Activated naive CD4-positive, alpha-beta T cell treated with anti-CD3 and anti-CD28 coated beads, Interleukin-2, amount 10 ng/mL, durations not matched to agents 7 days and 5 days (primary cell): ENCODE results near the gene MAPK12.
A peak's percentile ranks its signal among the peaks of the same experiment; 100 is the strongest.

Source experiments
- CTCF ChIA-PET: fragments of 350-600 bp; sonication (Branson Sonifier 250); formaldehyde crosslinking; loops from one replicate; lab custom pipeline; 2021; ENCODE audit warnings: antibody characterized with exemption; lab: Charles Lee
- DNase-seq: peaks from one replicate; pipeline ENCODE4 v3.0.0-alpha.2; 2020
- H3K27ac Mint-ChIP-seq: one replicate; pipeline ENCODE4 v1.8.0; 2021; ENCODE audit warnings: mild to moderate bottlenecking, moderate library complexity, mixed read lengths
- H3K27me3 Mint-ChIP-seq: one replicate; pipeline ENCODE4 v1.8.0; 2021; ENCODE audit warnings: mild to moderate bottlenecking, mixed read lengths
- H3K36me3 Mint-ChIP-seq: one replicate; pipeline ENCODE4 v1.8.0; 2021; ENCODE audit warnings: mixed read lengths
- H3K4me1 Mint-ChIP-seq: one replicate; pipeline ENCODE4 v1.8.0; 2021; ENCODE audit warnings: mixed read lengths
- H3K4me3 Mint-ChIP-seq: one replicate; pipeline ENCODE4 v1.8.0; 2021; ENCODE audit warnings: mild to moderate bottlenecking, moderate library complexity, mixed read lengths
- H3K9me3 Mint-ChIP-seq: one replicate; pipeline ENCODE4 v1.8.0; 2021; ENCODE audit warnings: mixed read lengths

The MAPK12 gene

GRCh38 chr22:50303848-50304527 is 42.5 kb upstream of the MAPK12 start:
- H3K4me1 Mint-ChIP-seq: peaks cover 21% of the 10 kb centered on the region
- no peaks in the 10 kb centered on the region for H3K36me3 Mint-ChIP-seq
- CTCF ChIA-PET: interaction anchor here (1.6 kb wide), 1 partner anchor 16 kb away, joined by 4 read pairs; no protein-coding TSS in a partner anchor
- no peak overlapping the region for H3K27ac Mint-ChIP-seq
- no peak overlapping the region for H3K4me3 Mint-ChIP-seq
- no peaks in the 10 kb centered on the region for H3K9me3 Mint-ChIP-seq
- DNase-seq: peak; percentile 34
- H3K27me3 Mint-ChIP-seq: peaks cover 84% of the 10 kb centered on the region

- H3K4me3 Mint-ChIP-seq: no peak overlapping the region
- no peaks in the 10 kb centered on the region for H3K36me3 Mint-ChIP-seq
- H3K27ac Mint-ChIP-seq: no peak overlapping the region
- CTCF ChIA-PET: no interaction called here
- H3K4me1 Mint-ChIP-seq: peaks cover 17% of the 10 kb centered on the region
- H3K27me3 Mint-ChIP-seq: peaks cover 84% of the 10 kb centered on the region
- no peak for DNase-seq
- H3K9me3 Mint-ChIP-seq: no peaks in the 10 kb centered on the region
Measured at GRCh38 chr22:50303515-50303847, 42.0 kb upstream of the MAPK12 start.

GRCh38 chr22:50302564-50302963 is 41.1 kb upstream of the MAPK12 start:
- no peak overlapping the region for H3K27ac Mint-ChIP-seq

GRCh38 chr22:50302041-50302541 is 40.6 kb upstream of the MAPK12 start:
- Mint-ChIP-seq H3K27ac (no peak overlapping the region), H3K36me3 (no peaks in the 10 kb centered on the region), H3K4me1 (peaks cover 15% of the 10 kb centered on the region), H3K4me3 (no peak overlapping the region), H3K9me3 (no peaks in the 10 kb centered on the region), H3K27me3 (peaks cover 88% of the 10 kb centered on the region)
- CTCF ChIA-PET: interaction anchor here (1.3 kb wide), 1 partner anchor 26 kb away, joined by 5 read pairs; no protein-coding TSS in a partner anchor
- DNase-seq: no peak

More at GRCh38 chr22:50302564-50302963, 41.1 kb upstream of the MAPK12 start:
- no peak for DNase-seq
- Mint-ChIP-seq H3K36me3 (no peaks in the 10 kb centered on the region), H3K4me3 (no peak overlapping the region), H3K27me3 (peaks cover 84% of the 10 kb centered on the region), H3K4me1 (peaks cover 15% of the 10 kb centered on the region), H3K9me3 (no peaks in the 10 kb centered on the region)
- CTCF ChIA-PET: interaction anchor here (1.3 kb wide), 1 partner anchor 26 kb away, joined by 5 read pairs; no protein-coding TSS in a partner anchor

GRCh38 chr22:50301581-50301991 is 40.1 kb upstream of the MAPK12 start:
- peaks cover 15% of the 10 kb centered on the region for H3K4me1 Mint-ChIP-seq

DNA sequence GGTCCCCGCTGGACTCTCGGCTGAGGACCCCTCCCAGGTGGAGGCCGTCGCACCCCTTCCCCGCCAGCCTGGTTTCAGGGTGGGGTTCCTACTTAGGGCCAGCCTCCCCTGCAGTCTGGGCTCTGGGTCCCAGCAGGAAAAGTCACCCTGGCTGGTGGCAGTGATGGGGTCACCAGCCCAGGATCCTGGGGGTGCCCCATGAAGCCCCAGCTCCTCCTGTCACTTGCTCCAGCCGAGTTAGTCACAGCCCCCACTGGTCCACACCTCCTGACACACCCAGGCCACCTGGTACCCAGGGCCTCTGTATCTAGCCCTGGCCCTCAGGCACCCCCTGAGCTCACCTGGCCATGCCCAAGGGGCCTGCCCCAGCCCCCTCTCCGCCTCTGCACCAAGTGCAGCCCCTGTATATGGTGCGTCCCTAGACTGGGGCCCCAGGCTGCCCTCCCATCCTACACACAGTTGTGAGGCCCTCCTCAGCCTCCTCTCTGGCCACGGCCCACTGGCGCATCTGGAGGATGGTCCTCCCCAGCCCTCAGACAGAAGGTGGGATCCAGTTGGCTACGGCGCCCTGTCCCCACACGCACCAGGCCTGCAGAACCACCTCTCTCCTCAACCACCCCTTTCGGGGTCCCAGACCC is 39.3 kb upstream of the MAPK12 start:
- peaks cover 82% of the 10 kb centered on the region for H3K27me3 Mint-ChIP-seq
- peaks cover 9% of the 10 kb centered on the region for H3K4me1 Mint-ChIP-seq
- DNase-seq: no peak
- CTCF ChIA-PET: no interaction called here
- H3K4me3 Mint-ChIP-seq: no peak overlapping the region
- no peak overlapping the region for H3K27ac Mint-ChIP-seq
- H3K9me3 Mint-ChIP-seq: no peaks in the 10 kb centered on the region
- no peaks in the 10 kb centered on the region for H3K36me3 Mint-ChIP-seq

More at GRCh38 chr22:50301581-50301991, 40.1 kb upstream of the MAPK12 start:
- H3K27ac Mint-ChIP-seq: no peak overlapping the region
- H3K4me3 Mint-ChIP-seq: no peak overlapping the region
- CTCF ChIA-PET: no interaction called here
- H3K36me3 Mint-ChIP-seq: no peaks in the 10 kb centered on the region
- H3K9me3 Mint-ChIP-seq: no peaks in the 10 kb centered on the region
- H3K27me3 Mint-ChIP-seq: peaks cover 85% of the 10 kb centered on the region
- DNase-seq: no peak

DNA sequence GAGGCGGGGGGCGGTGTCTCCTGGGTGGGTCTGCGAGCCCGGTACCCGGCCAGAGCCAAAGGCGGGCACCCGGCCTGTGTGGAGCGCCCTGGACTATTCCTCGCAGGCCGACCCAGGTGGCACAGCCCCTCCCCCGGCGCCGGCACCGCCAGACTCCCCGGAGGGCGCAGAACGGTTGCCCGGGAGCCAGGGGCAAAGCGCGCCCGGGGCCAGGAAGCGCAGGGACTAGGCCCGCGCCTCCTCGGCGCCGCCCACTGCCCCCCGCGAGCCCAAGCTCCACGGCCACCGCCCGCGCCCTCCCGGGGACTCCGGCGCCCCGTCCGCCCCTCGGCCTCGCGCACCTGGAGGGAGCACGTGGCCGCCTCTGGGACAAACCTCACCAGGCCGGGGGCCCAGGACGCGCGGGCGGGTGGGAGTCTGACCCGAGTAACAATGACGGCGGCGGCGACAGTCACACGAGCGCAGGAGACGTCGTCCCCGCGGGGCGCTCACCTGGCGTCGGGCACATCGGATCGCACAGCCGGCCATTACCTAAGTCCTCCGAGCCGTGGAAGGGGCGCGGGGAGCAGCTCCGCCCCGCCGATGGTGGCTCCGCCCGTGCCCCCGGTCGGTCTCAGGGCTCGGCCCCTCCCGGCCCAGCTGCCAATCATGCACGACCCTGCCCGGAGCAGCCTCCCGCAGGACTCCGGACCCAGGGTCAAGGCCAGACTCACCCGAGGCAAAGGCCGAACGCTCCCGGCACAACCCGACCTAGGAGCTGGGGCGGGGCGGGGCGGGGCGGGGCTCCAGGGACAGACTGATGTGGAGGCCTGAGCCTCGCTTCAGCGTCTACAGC is 38.5 kb upstream of the MAPK12 start:
- CTCF ChIA-PET: no interaction called here
- Mint-ChIP-seq H3K27me3 (peaks cover 75% of the 10 kb centered on the region), H3K4me3 (no peak overlapping the region), H3K4me1 (peaks cover 8% of the 10 kb centered on the region), H3K27ac (no peak overlapping the region), H3K9me3 (no peaks in the 10 kb centered on the region), H3K36me3 (no peaks in the 10 kb centered on the region)
- DNase-seq: no peak

DNA sequence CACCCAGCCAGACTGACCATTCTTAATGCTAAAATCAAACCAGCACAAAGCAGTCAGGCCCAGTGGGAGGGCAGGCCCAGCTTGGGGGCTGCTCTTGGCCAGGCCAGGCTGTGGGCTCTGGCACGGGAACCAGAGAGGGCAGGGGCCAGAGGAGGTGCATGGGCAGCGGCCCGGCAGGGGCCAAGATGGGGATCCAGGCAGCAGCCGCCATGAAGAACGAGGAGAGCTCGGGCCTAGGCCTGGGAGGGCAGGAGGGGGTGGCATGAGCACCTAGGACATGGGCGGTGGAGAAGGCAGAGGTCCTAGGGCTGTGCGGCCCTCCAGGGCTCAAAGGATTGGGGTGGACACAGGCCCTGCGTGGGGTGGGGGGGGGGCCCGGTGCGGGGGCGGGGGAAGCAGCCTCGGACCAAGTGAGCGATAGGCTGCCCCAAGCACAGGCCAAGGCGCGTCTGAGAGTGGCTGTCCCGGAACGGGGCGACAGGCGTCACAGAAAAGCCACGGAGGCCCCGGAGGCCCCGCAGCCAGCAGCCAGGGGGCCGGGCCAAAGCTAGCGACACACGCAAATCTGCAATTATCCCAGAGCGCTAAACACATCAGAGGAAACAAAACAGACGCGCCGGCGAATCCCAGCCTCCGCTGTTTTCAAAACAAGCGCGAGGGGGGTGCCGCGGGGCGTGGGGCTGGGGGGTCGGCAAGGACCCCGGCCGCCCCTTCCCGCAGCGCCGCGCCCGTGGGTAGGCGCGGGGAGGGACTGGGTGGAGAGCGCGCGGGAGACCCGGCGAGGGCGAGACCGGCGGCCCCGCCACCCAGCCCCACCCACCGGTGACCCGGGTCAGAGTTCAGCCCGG is 37.7 kb upstream of the MAPK12 start:
- H3K9me3 Mint-ChIP-seq: no peaks in the 10 kb centered on the region
- CTCF ChIA-PET: no interaction called here
- H3K4me3 Mint-ChIP-seq: no peak overlapping the region
- H3K27ac Mint-ChIP-seq: no peak overlapping the region
- H3K27me3 Mint-ChIP-seq: peaks cover 75% of the 10 kb centered on the region
- DNase-seq: no peak
- peaks cover 5% of the 10 kb centered on the region for H3K4me1 Mint-ChIP-seq
- no peaks in the 10 kb centered on the region for H3K36me3 Mint-ChIP-seq

GRCh38 chr22:50298266-50298637 is 36.8 kb upstream of the MAPK12 start:
- CTCF ChIA-PET: no interaction called here
- Mint-ChIP-seq H3K4me1 (peaks cover 8% of the 10 kb centered on the region), H3K36me3 (no peaks in the 10 kb centered on the region)

GRCh38 chr22:50297510-50298265 is 36.2 kb upstream of the MAPK12 start:
- no peak for DNase-seq
- peaks cover 73% of the 10 kb centered on the region for H3K27me3 Mint-ChIP-seq
- peaks cover 2% of the 10 kb centered on the region for H3K36me3 Mint-ChIP-seq
- CTCF ChIA-PET: no interaction called here
- peaks cover 11% of the 10 kb centered on the region for H3K4me1 Mint-ChIP-seq
- no peak overlapping the region for H3K27ac Mint-ChIP-seq
- no peak overlapping the region for H3K4me3 Mint-ChIP-seq
- no peaks in the 10 kb centered on the region for H3K9me3 Mint-ChIP-seq

More at GRCh38 chr22:50298266-50298637, 36.8 kb upstream of the MAPK12 start:
- Mint-ChIP-seq H3K27ac (no peak overlapping the region), H3K9me3 (no peaks in the 10 kb centered on the region), H3K4me3 (no peak overlapping the region), H3K27me3 (peaks cover 73% of the 10 kb centered on the region)
- no peak for DNase-seq

GRCh38 chr22:50296658-50297490 is 35.4 kb upstream of the MAPK12 start:
- CTCF ChIA-PET: no interaction called here
- Mint-ChIP-seq H3K27ac (no peak overlapping the region), H3K4me3 (no peak overlapping the region), H3K27me3 (peaks cover 73% of the 10 kb centered on the region), H3K4me1 (peaks cover 20% of the 10 kb centered on the region), H3K9me3 (no peaks in the 10 kb centered on the region), H3K36me3 (peaks cover 4% of the 10 kb centered on the region)
- no peak for DNase-seq

DNA sequence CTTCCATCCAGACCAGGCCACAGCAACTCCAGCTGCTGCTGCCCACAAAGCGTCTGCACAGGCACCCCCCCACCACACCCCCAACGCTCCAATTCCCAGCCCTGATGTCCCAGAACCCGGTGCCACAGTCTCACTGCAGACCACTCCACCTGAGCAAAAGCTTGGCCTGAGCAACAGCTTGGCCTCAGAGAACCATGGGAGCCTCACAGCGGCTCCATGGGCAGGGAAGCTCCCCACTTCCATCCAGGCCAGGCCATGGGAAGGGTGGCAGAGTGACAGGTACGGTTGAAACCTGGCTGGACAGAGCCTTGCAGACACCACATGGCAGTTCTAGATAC is 32.8 kb upstream of the MAPK12 start:
- H3K9me3 Mint-ChIP-seq: no peaks in the 10 kb centered on the region
- H3K4me1 Mint-ChIP-seq: peaks cover 22% of the 10 kb centered on the region
- H3K36me3 Mint-ChIP-seq: peaks cover 4% of the 10 kb centered on the region
- CTCF ChIA-PET: interaction anchor here (1.2 to 2.1 kb wide), 2 partner anchors 18 to 34 kb away, joined by 3 to 7 read pairs; no protein-coding TSS in a partner anchor
- no peak overlapping the region for H3K27ac Mint-ChIP-seq
- DNase-seq: no peak
- H3K27me3 Mint-ChIP-seq: peaks cover 73% of the 10 kb centered on the region
- H3K4me3 Mint-ChIP-seq: no peak overlapping the region
